Right kidney (tissue), 1 donor: ENCODE results near the gene METAP2.
"Not testable (repeated sequence)": the region's sequence is repeated elsewhere in the genome, so short reads cannot be mapped to it uniquely, and the experiment has no call there.

Source experiments
- DNase-seq: peaks from one replicate; pipeline ENCODE4 v3.0.0-alpha.2; 2016

The METAP2 gene

GRCh38 chr12:95460896-95461295 lies 13.1 kb upstream of the METAP2 start:
- DNase-seq: no peak

GRCh38 chr12:95462081-95462480 lies 11.9 kb upstream of the METAP2 start:
- DNase-seq: no peak

GRCh38 chr12:95462551-95462950 lies 11.4 kb upstream of the METAP2 start:
- no peak for DNase-seq

GRCh38 chr12:95463050-95463449 lies 10.9 kb upstream of the METAP2 start:
- no peak for DNase-seq

- not testable (repeated sequence) for DNase-seq
Observed at GRCh38 chr12:95463776-95464175, 10.2 kb upstream of the METAP2 start.

GRCh38 chr12:95465275-95465674 lies 8.7 kb upstream of the METAP2 start:
- DNase-seq: no peak

- no peak for DNase-seq
Observed at GRCh38 chr12:95470300-95470699, 3.7 kb upstream of the METAP2 start.

- DNase-seq: peak; percentile 71
Observed at GRCh38 chr12:95473231-95473883, 595 bp upstream of the METAP2 start.

- no peak for DNase-seq
Observed at GRCh38 chr12:95474660-95474958, 657 bp downstream of the METAP2 start.

GRCh38 chr12:95480230-95480629 lies 6.3 kb downstream of the METAP2 start:
- DNase-seq: no peak

- DNase-seq: no peak
Observed at GRCh38 chr12:95481072-95481471, 7.1 kb downstream of the METAP2 start.

GRCh38 chr12:95481888-95482287 lies 7.9 kb downstream of the METAP2 start:
- no peak for DNase-seq

GRCh38 chr12:95482564-95482963 lies 8.6 kb downstream of the METAP2 start:
- DNase-seq: not testable (repeated sequence)

GRCh38 chr12:95484524-95484923 lies 10.6 kb downstream of the METAP2 start:
- no peak for DNase-seq

- no peak for DNase-seq
Observed at GRCh38 chr12:95487024-95487423, 13.1 kb downstream of the METAP2 start.

GRCh38 chr12:95492462-95492861 lies 18.5 kb downstream of the METAP2 start:
- DNase-seq: no peak

- no peak for DNase-seq
Observed at GRCh38 chr12:95494888-95495287, 20.9 kb downstream of the METAP2 start.

GRCh38 chr12:95495433-95495832 lies 21.5 kb downstream of the METAP2 start:
- no peak for DNase-seq

GRCh38 chr12:95497031-95497430 lies 23.1 kb downstream of the METAP2 start:
- DNase-seq: no peak

- DNase-seq: no peak
Observed at GRCh38 chr12:95498968-95499367, 25.0 kb downstream of the METAP2 start.

GRCh38 chr12:95499772-95500171 lies 25.8 kb downstream of the METAP2 start:
- DNase-seq: no peak

GRCh38 chr12:95504140-95504539 lies 30.2 kb downstream of the METAP2 start:
- DNase-seq: no peak

- no peak for DNase-seq
Observed at GRCh38 chr12:95505039-95505438, 31.1 kb downstream of the METAP2 start.

GRCh38 chr12:95506707-95507523 lies 33.0 kb downstream of the METAP2 start:
- no peak for DNase-seq
